Measurements from ENCODE around the gene PABPN1.
"Not testable (repeated sequence)": the region's sequence is repeated elsewhere in the genome, so short reads cannot be mapped to it uniquely, and the experiment has no call there.

PABPN1 gene

GRCh38 chr14:23316300-23316699 is 5.0 kb upstream of the PABPN1 start:
- Mint-ChIP-seq H3K4me3 (no peak overlapping the region), H3K4me1 (ENCODE audit: low read depth) (peaks cover 10% of the 10 kb centered on the region), H3K27ac (no peak overlapping the region), H3K36me3 (peaks cover 2% of the 10 kb centered on the region), H3K9me3 (ENCODE audit: low read depth) (no peaks in the 10 kb centered on the region), H3K27me3 (no peaks in the 10 kb centered on the region)

- no peaks in the 10 kb centered on the region for H3K9me3 Mint-ChIP-seq (ENCODE audit: low read depth)
- H3K4me3 Mint-ChIP-seq: peak overlapping the region; percentile 89
- peak overlapping the region; percentile 97 for H3K27ac Mint-ChIP-seq
These were observed 1.3 kb upstream of the PABPN1 start for GRCh38 chr14:23319746-23320583.

DNA sequence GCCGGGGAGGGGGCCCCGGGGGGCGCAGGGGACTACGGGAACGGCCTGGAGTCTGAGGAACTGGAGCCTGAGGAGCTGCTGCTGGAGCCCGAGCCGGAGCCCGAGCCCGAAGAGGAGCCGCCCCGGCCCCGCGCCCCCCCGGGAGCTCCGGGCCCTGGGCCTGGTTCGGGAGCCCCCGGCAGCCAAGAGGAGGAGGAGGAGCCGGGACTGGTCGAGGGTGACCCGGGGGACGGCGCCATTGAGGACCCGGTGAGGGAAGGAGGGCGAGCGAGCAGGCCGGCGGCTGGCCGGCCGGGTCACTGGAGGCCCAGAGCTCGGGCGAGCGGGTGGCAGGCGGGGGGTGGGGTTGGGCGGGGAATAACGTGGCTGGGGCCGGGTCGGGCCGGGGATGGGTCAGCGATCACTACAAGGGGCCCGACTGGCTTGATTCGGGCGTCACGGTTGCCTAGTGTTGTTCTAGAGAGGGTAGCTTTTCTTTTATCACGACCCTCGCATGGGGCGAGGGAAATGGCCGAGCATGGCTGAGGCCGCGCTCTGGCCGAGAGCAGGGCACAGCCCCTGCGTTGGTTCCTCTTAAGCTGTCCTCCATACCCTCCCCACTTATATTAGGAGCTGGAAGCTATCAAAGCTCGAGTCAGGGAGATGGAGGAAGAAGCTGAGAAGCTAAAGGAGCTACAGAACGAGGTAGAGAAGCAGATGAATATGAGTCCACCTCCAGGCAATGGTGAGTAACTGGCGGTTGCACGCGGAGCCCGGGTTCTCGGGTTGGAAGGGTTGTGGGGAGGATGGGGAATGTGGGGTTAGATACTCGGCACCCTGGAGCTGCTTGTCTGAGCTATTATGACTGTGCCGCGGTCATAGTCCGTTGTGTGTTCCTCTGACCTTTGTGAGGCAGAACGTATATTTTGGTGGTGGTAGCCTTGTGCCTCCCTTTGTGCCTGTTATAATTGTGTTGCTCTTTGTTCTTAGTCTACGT is 603 bp downstream of the PABPN1 start:
- no peaks in the 10 kb centered on the region for H3K27me3 Mint-ChIP-seq
- no peaks in the 10 kb centered on the region for H3K9me3 Mint-ChIP-seq (ENCODE audit: low read depth)
- peak overlapping the region; percentile 93 for H3K27ac Mint-ChIP-seq
- peaks cover 26% of the 10 kb centered on the region for H3K4me1 Mint-ChIP-seq (ENCODE audit: low read depth)
- peaks cover 16% of the 10 kb centered on the region for H3K36me3 Mint-ChIP-seq
- peak overlapping the region; percentile 96 for H3K4me3 Mint-ChIP-seq

More at GRCh38 chr14:23319746-23320583, 1.3 kb upstream of the PABPN1 start:
- no peaks in the 10 kb centered on the region for H3K27me3 Mint-ChIP-seq
- H3K36me3 Mint-ChIP-seq: peaks cover 16% of the 10 kb centered on the region
- peaks cover 26% of the 10 kb centered on the region for H3K4me1 Mint-ChIP-seq (ENCODE audit: low read depth)

DNA sequence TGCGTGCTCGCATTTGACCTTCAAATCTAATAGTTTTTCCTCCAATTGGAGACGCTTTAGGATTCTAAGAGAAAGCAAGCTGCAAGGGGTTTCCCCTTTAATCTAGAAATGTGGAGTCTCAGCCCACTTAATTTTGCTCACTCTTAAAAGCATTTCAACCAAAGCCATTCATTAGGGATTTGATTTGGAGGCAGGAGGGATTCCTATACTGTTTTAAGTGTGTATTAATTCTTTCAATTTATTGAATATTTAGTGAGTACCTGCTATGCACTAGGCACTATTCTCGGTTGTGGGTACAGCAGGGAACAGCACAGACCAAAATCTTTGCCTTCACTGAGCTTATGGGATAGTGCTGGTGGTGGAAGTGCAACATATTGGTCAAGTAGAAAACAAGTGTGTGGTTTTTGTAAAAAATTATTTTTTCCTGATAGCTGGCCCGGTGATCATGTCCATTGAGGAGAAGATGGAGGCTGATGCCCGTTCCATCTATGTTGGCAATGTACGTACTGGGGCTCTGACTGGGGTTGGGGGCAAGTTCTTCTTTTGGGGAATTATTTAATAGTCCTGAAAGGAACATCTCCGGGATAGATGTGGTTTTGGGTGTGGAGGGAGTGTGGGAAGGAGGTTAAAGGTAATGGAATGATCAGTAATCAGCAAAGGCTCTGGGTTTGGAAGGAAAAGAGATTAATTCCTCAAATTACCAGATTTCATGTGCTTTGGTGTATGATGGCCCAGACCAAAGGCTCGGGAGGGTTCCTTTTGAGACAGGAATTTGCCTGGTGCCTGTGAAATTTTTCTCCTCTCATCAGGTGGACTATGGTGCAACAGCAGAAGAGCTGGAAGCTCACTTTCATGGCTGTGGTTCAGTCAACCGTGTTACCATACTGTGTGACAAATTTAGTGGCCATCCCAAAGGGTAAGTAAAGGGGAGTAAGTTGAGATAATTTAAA is 1.6 kb downstream of the PABPN1 start:
- Mint-ChIP-seq H3K36me3 (peaks cover 16% of the 10 kb centered on the region), H3K9me3 (ENCODE audit: low read depth) (no peaks in the 10 kb centered on the region), H3K27me3 (no peaks in the 10 kb centered on the region), H3K4me1 (ENCODE audit: low read depth) (peaks cover 26% of the 10 kb centered on the region), H3K4me3 (peak overlapping the region; percentile 96), H3K27ac (peak overlapping the region; percentile 93)

GRCh38 chr14:23323838-23324454 is 2.7 kb downstream of the PABPN1 start:
- peaks cover 28% of the 10 kb centered on the region for H3K4me1 Mint-ChIP-seq (ENCODE audit: low read depth)
- no peaks in the 10 kb centered on the region for H3K9me3 Mint-ChIP-seq (ENCODE audit: low read depth)
- H3K36me3 Mint-ChIP-seq: peaks cover 16% of the 10 kb centered on the region
- H3K27me3 Mint-ChIP-seq: no peaks in the 10 kb centered on the region
- peak overlapping the region; percentile 28 for H3K27ac Mint-ChIP-seq
- no peak overlapping the region for H3K4me3 Mint-ChIP-seq

DNA sequence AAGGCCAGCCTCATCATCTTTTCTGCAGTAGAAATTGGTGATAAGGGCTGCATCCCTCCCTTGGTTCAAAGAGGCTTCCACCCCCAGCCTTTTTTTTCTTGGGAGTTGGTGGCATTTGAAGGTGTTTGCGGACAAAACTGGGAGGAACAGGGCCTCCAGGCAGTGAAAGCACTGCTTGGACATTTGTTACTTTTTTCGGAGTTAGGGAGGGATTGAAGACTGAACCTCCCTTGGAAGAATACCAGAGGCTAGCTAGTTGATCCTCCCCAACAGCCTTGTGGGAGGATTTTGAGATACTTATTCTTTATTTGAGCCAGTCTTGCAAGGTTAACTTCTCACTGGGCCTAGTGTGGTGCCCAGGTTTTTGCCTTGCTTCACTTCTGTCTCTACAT is 3.2 kb downstream of the PABPN1 start:
- Mint-ChIP-seq H3K36me3 (peaks cover 16% of the 10 kb centered on the region), H3K27me3 (no peaks in the 10 kb centered on the region), H3K4me3 (no peak overlapping the region), H3K4me1 (ENCODE audit: low read depth) (peaks cover 28% of the 10 kb centered on the region), H3K27ac (no peak overlapping the region), H3K9me3 (ENCODE audit: low read depth) (no peaks in the 10 kb centered on the region)

DNA sequence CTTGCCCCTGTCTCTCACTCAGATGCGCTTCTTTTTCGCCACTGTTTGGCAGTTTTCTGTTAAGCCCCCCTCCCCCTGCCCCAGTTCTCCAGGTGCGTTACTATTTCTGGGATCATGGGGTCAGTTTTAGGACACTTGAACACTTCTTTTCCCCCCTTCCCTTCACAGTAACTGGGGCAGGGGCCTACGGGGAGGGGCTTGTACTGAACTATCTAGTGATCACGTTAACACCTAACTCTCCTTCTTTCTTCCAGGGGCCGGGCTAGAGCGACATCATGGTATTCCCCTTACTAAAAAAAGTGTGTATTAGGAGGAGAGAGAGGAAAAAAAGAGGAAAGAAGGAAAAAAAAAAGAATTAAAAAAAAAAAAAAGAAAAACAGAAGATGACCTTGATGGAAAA is 3.7 kb downstream of the PABPN1 start:
- Mint-ChIP-seq H3K4me1 (ENCODE audit: low read depth) (peaks cover 26% of the 10 kb centered on the region), H3K4me3 (no peak overlapping the region), H3K9me3 (ENCODE audit: low read depth) (no peaks in the 10 kb centered on the region), H3K27ac (no peak overlapping the region), H3K36me3 (peaks cover 14% of the 10 kb centered on the region), H3K27me3 (no peaks in the 10 kb centered on the region)

- H3K9me3 Mint-ChIP-seq (ENCODE audit: low read depth): not testable (repeated sequence)
These were observed 4.5 kb downstream of the PABPN1 start for GRCh38 chr14:23325746-23326145.

GRCh38 chr14:23326491-23327332 is 5.5 kb downstream of the PABPN1 start:
- H3K36me3 Mint-ChIP-seq: peaks cover 14% of the 10 kb centered on the region
- no peak overlapping the region for H3K4me3 Mint-ChIP-seq
- H3K9me3 Mint-ChIP-seq (ENCODE audit: low read depth): no peaks in the 10 kb centered on the region
- peaks cover 18% of the 10 kb centered on the region for H3K4me1 Mint-ChIP-seq (ENCODE audit: low read depth)
- H3K27me3 Mint-ChIP-seq: no peaks in the 10 kb centered on the region
- peak overlapping the region; percentile 58 for H3K27ac Mint-ChIP-seq

More at GRCh38 chr14:23325746-23326145, 4.5 kb downstream of the PABPN1 start:
- Mint-ChIP-seq H3K4me1 (ENCODE audit: low read depth) (peaks cover 18% of the 10 kb centered on the region), H3K36me3 (peaks cover 14% of the 10 kb centered on the region)
- H3K27ac Mint-ChIP-seq, H3K4me3 Mint-ChIP-seq, H3K27me3 Mint-ChIP-seq: not testable (repeated sequence)

DNA sequence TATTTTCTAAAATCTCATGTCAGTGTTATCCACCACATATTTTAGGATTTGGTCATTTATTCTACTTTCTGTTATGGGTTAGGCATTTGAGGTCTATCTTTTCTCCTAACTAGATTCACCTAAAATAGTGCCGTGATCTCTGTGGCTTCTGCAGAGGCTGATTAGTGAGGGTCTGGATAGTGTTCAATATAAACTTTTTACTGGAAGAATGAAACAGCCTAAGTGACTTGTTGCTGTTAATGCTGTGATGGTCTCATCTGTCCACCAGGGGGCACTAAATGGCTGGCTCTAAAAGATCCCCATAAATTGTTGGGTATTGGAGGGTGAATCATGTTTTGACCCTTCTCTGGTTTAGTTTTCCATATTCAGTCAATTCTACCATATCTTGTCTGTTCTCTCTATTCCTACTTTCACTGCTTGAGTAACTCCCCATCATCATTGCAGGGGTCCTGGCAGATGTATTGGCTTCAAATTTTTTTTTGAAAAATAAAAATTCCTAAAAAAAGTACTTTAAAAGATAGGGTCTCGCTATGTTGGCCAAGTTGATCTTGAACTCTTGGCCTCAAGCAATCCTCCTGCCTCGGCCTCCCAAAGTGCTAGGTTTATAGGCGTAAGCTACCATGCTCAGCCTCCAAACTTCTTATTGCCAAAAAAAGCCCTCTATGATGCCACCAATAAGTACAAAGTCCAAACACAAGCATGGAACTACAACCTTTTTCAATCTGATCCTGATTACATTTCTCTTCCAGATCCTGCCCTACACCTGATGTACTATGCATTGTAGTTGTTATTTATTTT is 6.9 kb downstream of the PABPN1 start:
- H3K4me3 Mint-ChIP-seq: no peak overlapping the region
- H3K9me3 Mint-ChIP-seq (ENCODE audit: low read depth): no peaks in the 10 kb centered on the region
- peaks cover 8% of the 10 kb centered on the region for H3K4me1 Mint-ChIP-seq (ENCODE audit: low read depth)
- peaks cover 5% of the 10 kb centered on the region for H3K36me3 Mint-ChIP-seq
- no peak overlapping the region for H3K27ac Mint-ChIP-seq
- H3K27me3 Mint-ChIP-seq: no peaks in the 10 kb centered on the region

- no peak overlapping the region for H3K4me3 Mint-ChIP-seq
- H3K9me3 Mint-ChIP-seq (ENCODE audit: low read depth): no peaks in the 10 kb centered on the region
- no peaks in the 10 kb centered on the region for H3K4me1 Mint-ChIP-seq (ENCODE audit: low read depth)
- no peak overlapping the region for H3K27ac Mint-ChIP-seq
- H3K27me3 Mint-ChIP-seq: peaks cover 5% of the 10 kb centered on the region
- H3K36me3 Mint-ChIP-seq: no peaks in the 10 kb centered on the region
These were observed 14.4 kb downstream of the PABPN1 start for GRCh38 chr14:23335623-23336022.

GRCh38 chr14:23339506-23340268 is 18.4 kb downstream of the PABPN1 start:
- H3K9me3 Mint-ChIP-seq (ENCODE audit: low read depth): no peaks in the 10 kb centered on the region
- no peaks in the 10 kb centered on the region for H3K4me1 Mint-ChIP-seq (ENCODE audit: low read depth)
- no peak overlapping the region for H3K4me3 Mint-ChIP-seq
- no peak overlapping the region for H3K27ac Mint-ChIP-seq
- H3K27me3 Mint-ChIP-seq: peaks cover 5% of the 10 kb centered on the region
- H3K36me3 Mint-ChIP-seq: no peaks in the 10 kb centered on the region

Measured in activated naive CD8-positive, alpha-beta T cell (primary cell).